Measurements from ENCODE around the gene GRIN1. TPM values are rescaled to one million over a fixed set of nuclear protein-coding genes. Genes with fewer than 3 reads are reported as not detected.
A peak's percentile ranks its signal among the peaks of the same experiment; 100 is the strongest.

Gene GRIN1
- total and polyA plus RNA-seq, 2 of the 8 experiments (the other 6 are each of a cell fraction or from before 2014, with no cell fraction given), result 0.48 to 2.1 TPM

- Histone ChIP-seq H2BK15ac (ENCODE audit: low read length) (0 out of 2 replicates have a peak overlapping the region, but pooled peaks have one; percentile 81), H2AFZ (ENCODE audit: low read length) (peak overlapping the region; percentile 73; the same call in 1 of the 2 replicates), H4K5ac (ENCODE audit: insufficient read length, low read depth, low read length) (no peak overlapping the region), H2BK12ac (ENCODE audit: low read depth, low read length) (peak overlapping the region; percentile 39; the same call in 1 of the 2 replicates), H2BK5ac (ENCODE audit: low read depth, low read length) (no peak overlapping the region), H3K27ac (ENCODE audit: low read depth, low read length) (no peak overlapping the region), H3K4ac (replicated peaks; ENCODE audit: insufficient read length, low read depth, low read length) (no peak overlapping the region), H3K79me2 (ENCODE audit: control insufficient read depth in 1 of 2, insufficient read depth in 2 of 2, low read length in 2 of 2) (no peaks in the 10 kb centered on the region), H2BK120ac (replicated peaks; ENCODE audit: low read depth, low read length) (no peak overlapping the region), H3K4me1 (replicated peaks in 1 of 4; ENCODE audit: control insufficient read depth in 3 of 4, insufficient read depth in 4 of 4, low read length in 3 of 4) (peaks cover 0 to 16% (median 11%) of the 10 kb centered on the region in 4 experiments; a peak in 6 of 7 replicates), H3K23me2 (ENCODE audit: low read depth, low read length) (peaks cover 15% of the 10 kb centered on the region; the same call in 1 of the 2 replicates), H2AK5ac (ENCODE audit: low read depth, low read length) (no peak overlapping the region), H3K56ac (replicated peaks; ENCODE audit: insufficient read length, low read depth, low read length) (no peak overlapping the region), H3K9me3 (ENCODE audit: insufficient read depth in 2 of 2, low read depth in 1 of 2, low read length in 1 of 2) (no peaks in the 10 kb centered on the region), H4K8ac (ENCODE audit: extremely low read depth, insufficient read depth, low read length) (peak overlapping the region; percentile 51; the same call in 1 of the 2 replicates), H3K9ac (replicated peaks in 1 of 4; ENCODE audit: extremely low read depth in 1 of 4, low read depth in 3 of 4, low read length in 3 of 4) (peak overlapping the region in 1 of 4 experiments; percentile 50; a peak in 1 of 7 replicates), H3K4me2 (ENCODE audit: insufficient read depth in 1 of 2, low read depth in 2 of 2, low read length in 2 of 2) (peak overlapping the region; percentile 68 to 96), H3K27me3 (replicated peaks in 1 of 4; ENCODE audit: control insufficient read depth in 3 of 4, extremely low read depth in 1 of 4, insufficient read depth in 3 of 4, low read length in 3 of 4) (peaks cover 38 to 84% (median 68%) of the 10 kb centered on the region in 4 experiments), H3K36me3 (ENCODE audit: control insufficient read depth in 2 of 4, insufficient read depth in 4 of 4, low read length in 3 of 4) (no peaks in the 10 kb centered on the region; a peak in 1 of 8 replicates), H4K20me1 (replicated peaks in 1 of 2; ENCODE audit: control insufficient read depth in 1 of 2, insufficient read depth in 2 of 2, low read length in 2 of 2) (peaks cover 0 to 9% of the 10 kb centered on the region in 2 experiments), H3K79me1 (ENCODE audit: low read depth, low read length) (no peaks in the 10 kb centered on the region), H3K4me3 (ENCODE audit: extremely low read depth in 1 of 4, insufficient read depth in 2 of 4, low read depth in 3 of 4, low read length in 4 of 4) (peak overlapping the region; percentile 35 to 65 (median 49)), H3K23ac (ENCODE audit: insufficient read length) (no peak overlapping the region), H3K14ac (ENCODE audit: insufficient read length) (no peak overlapping the region), H3K18ac (ENCODE audit: extremely low read depth, low read length) (peak overlapping the region; percentile 78), H2BK20ac (ENCODE audit: low read length) (no peak overlapping the region), H4K91ac (replicated peaks; ENCODE audit: insufficient read length, low read length) (peak overlapping the region; percentile 74)
- CTCF ChIA-PET (ENCODE audit: partially characterized antibody), result interaction anchor here (0.8 to 4.3 kb wide), 11 partner anchors 14 to 140 kb away, joined by 3 to 29 read pairs (median 3); partner anchors contain the start of genes ANAPC2, RNF224 and SSNA1
- POLR2A ChIA-PET (ENCODE audit: partially characterized antibody), result interaction anchor here (0.7 to 3.0 kb wide), 8 partner anchors 12 to 71 kb away, joined by 3 to 14 read pairs (median 5); partner anchors contain the start of gene TUBB4B
- WGBS, 2 experiments (ENCODE audit: extremely low coverage in 1 of 2, insufficient coverage in 1 of 2, insufficient read length in 1 of 2, insufficient replicate concordance in 2 of 2, low coverage in 1 of 2, low lambda C conversion rate in 2 of 2, missing lambda C conversion rate in 1 of 2), result 2% methylated on average over 92 of the region's 124 CpGs; no CpG with 5 or more reads in 1 of the 2 experiments
- FAIRE-seq, result no peak
- DNase-seq (ENCODE audit: low read depth in 1 of 2, low spot score in 2 of 2), result peak in 1 of 2 experiments; percentile 89
- TF ChIP-seq NRF1 (IDR thresholded peaks at IDR 0.05; ENCODE audit: low read depth, low read length) (peak; percentile 64), HDAC6 (IDR thresholded peaks at IDR 0.05; ENCODE audit: low read depth, low read length) (no peak), KDM1A (IDR thresholded peaks at IDR 0.05; ENCODE audit: borderline replicate concordance, low read length) (peak; percentile 9; the same call in 1 of the 2 replicates)
These were observed 30.2 kb downstream of the GRIN1 start for GRCh38 chr9:137168904-137169856.

Measured in H1 (cell line).